HEK293 (cell line): ENCODE results near the gene PRR29.

Experiments
- CTCF ChIA-PET: fragments of 350-600 bp; formaldehyde crosslinking; extraction: SDS; loops from one replicate; lab custom pipeline; 2021; ENCODE audit warnings: antibody characterized with exemption; lab: Yijun Ruan, JAX
- POLR2A ChIA-PET: fragments of 300-600 bp; formaldehyde crosslinking; extraction: SDS; loops from one replicate; lab custom pipeline; 2020; ENCODE audit warnings: antibody characterized with exemption, inconsistent platforms; lab: Yijun Ruan, JAX
- H3K27ac ChIP-seq: fragments of 200-500 bp; sonication (Bioruptor generic); 2 replicates; pipeline ENCODE4 v1.5.1; 2014; ENCODE audit warnings: low read depth, low read length, control low read depth, inconsistent platforms; ENCODE audit errors: extremely low read depth
- H3K36me3 ChIP-seq, 2 experiments: fragments of 200-500 bp in 1 of 2; sonication (Bioruptor generic) in 1 of 2; 1 replicate in 1 of 2; 2 replicates in 1 of 2; pipeline ENCODE4 v1.5.1; 2014 to 2017; ENCODE audit warnings: inconsistent platforms in 2 of 2, low read length in 2 of 2; ENCODE audit not compliant: control insufficient read depth in 2 of 2, insufficient read depth in 1 of 2
- H3K4me1 ChIP-seq: fragments of 200-500 bp; sonication (Bioruptor generic); 2 replicates; pipeline ENCODE4 v1.5.1; 2014; ENCODE audit warnings: mild to moderate bottlenecking, low read length, inconsistent platforms; ENCODE audit not compliant: control insufficient read depth, insufficient read depth
- H3K4me3 ChIP-seq: 2 replicates; pipeline ENCODE4 v1.5.1; 2011; ENCODE audit warnings: low read depth, mild to moderate bottlenecking, control low read depth, low read length, moderate library complexity
- H3K9me3 ChIP-seq: fragments of 200-500 bp; sonication (Bioruptor generic); 2 replicates; pipeline ENCODE4 v1.5.1; 2014; ENCODE audit warnings: low read depth, low read length, inconsistent platforms; ENCODE audit not compliant: control insufficient read depth, insufficient read depth
- SALL2 ChIP-seq: fragments of 450-650 bp; formaldehyde crosslinking; IDR thresholded peaks from 2 replicates; pipeline ENCODE4 v1.5.0; 2017; ENCODE audit warnings: missing biosample characterization, mild to moderate bottlenecking, missing genetic modification characterization, borderline replicate concordance
- SP2 ChIP-seq: fragments of 450-650 bp; formaldehyde crosslinking; IDR thresholded peaks from 2 replicates; pipeline ENCODE4 v1.5.1; 2016; ENCODE audit warnings: missing biosample characterization, missing genetic modification characterization
- ZNF335 ChIP-seq: fragments of 450-650 bp; formaldehyde crosslinking; conservative IDR thresholded peaks from 2 replicates; pipeline ENCODE4 v1.5.1; 2016; ENCODE audit warnings: missing biosample characterization, missing genetic modification characterization
- ZNF341 ChIP-seq: fragments of 450-650 bp; formaldehyde crosslinking; IDR thresholded peaks from 2 replicates; pipeline ENCODE4; 2016; ENCODE audit warnings: low read depth, missing biosample characterization, missing genetic modification characterization
- ZNF350 ChIP-seq: fragments of 450-650 bp; formaldehyde crosslinking; IDR thresholded peaks from 2 replicates; pipeline ENCODE4 v1.5.0; 2017; ENCODE audit warnings: missing biosample characterization, mild to moderate bottlenecking, missing genetic modification characterization
- ZNF366 ChIP-seq: fragments of 450-650 bp; formaldehyde crosslinking; conservative IDR thresholded peaks from 2 replicates; pipeline ENCODE4 v1.5.1; 2016; ENCODE audit warnings: missing biosample characterization, missing genetic modification characterization
- ZNF394 ChIP-seq: fragments of 450-650 bp; formaldehyde crosslinking; IDR thresholded peaks from 2 replicates; pipeline ENCODE4 v1.5.1; 2016; ENCODE audit warnings: missing biosample characterization, missing genetic modification characterization, mild to moderate bottlenecking, moderate library complexity, borderline replicate concordance
- ZNF529 ChIP-seq: fragments of 450-650 bp; formaldehyde crosslinking; IDR thresholded peaks from 2 replicates; pipeline ENCODE4 v1.5.1; 2017; ENCODE audit warnings: missing genetic modification characterization, missing biosample characterization; ENCODE audit not compliant: insufficient replicate concordance
- ZNF654 ChIP-seq: fragments of 450-650 bp; formaldehyde crosslinking; IDR thresholded peaks from 2 replicates; pipeline ENCODE4 v1.5.1; 2016; ENCODE audit warnings: low read depth, missing biosample characterization, missing genetic modification characterization
- ZNF701 ChIP-seq: fragments of 450-650 bp; formaldehyde crosslinking; IDR thresholded peaks from 2 replicates; pipeline ENCODE4 v1.5.1; 2016; ENCODE audit warnings: missing biosample characterization, missing genetic modification characterization
- ZNF707 ChIP-seq: fragments of 450-650 bp; formaldehyde crosslinking; IDR thresholded peaks from 2 replicates; pipeline ENCODE4 v1.5.1; 2016; ENCODE audit warnings: missing biosample characterization, missing genetic modification characterization
- TF ChIP-seq, protein P1 (sequence below): fragments of 450-650 bp; formaldehyde crosslinking; IDR thresholded peaks from 2 replicates; pipeline ENCODE4 v1.5.1; 2016; ENCODE audit warnings: missing biosample characterization, missing genetic modification characterization
- TF ChIP-seq, protein P2 (sequence below): fragments of 450-650 bp; formaldehyde crosslinking; IDR thresholded peaks from 2 replicates; pipeline ENCODE4 v1.5.1; 2017; ENCODE audit warnings: missing biosample characterization, missing genetic modification characterization
- TF ChIP-seq, protein P3 (sequence below): fragments of 450-650 bp; formaldehyde crosslinking; IDR thresholded peaks from 2 replicates; pipeline ENCODE4 v1.5.1; 2016; ENCODE audit warnings: missing biosample characterization, missing genetic modification characterization
- TF ChIP-seq, protein P4 (sequence below): fragments of 450-650 bp; formaldehyde crosslinking; optimal IDR thresholded peaks from 2 replicates; pipeline ENCODE3; 2016; ENCODE audit warnings: missing biosample characterization, mild to moderate bottlenecking, missing genetic modification characterization
- TF ChIP-seq, protein P5 (sequence below): fragments of 450-650 bp; formaldehyde crosslinking; IDR thresholded peaks from 2 replicates; pipeline ENCODE4; 2016; ENCODE audit warnings: missing biosample characterization, missing genetic modification characterization

Gene PRR29

DNA sequence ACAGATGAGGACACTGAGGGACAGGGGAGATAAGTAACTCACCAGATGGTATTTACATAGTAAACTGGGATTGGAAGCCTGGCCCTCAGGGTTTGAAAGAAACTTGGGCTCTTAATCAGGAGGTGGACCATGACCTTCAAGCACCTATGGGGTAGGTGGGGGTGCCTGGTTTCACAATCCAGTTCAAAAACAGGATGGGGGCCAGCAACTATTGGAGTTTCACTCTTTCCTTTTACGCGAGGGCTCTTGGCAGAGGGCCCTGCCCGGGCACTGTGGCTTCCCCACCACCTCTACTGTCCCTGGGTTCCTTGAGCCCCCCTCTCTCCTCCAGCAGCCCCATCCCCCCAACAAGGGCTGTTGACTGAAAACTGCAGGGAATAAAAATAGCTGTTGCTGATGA, 11.3 kb upstream of the PRR29 start:
- no peaks in the 10 kb centered on the region for H3K9me3 ChIP-seq
- CTCF ChIA-PET = interaction anchor here (0.7 to 1.4 kb wide), 3 partner anchors 67 to 94 kb away, joined by 3 to 5 read pairs (median 3); no protein-coding TSS in a partner anchor

More for the DNA sequence above, 11.3 kb upstream of the PRR29 start:
- H3K4me1 ChIP-seq = no peaks in the 10 kb centered on the region
- POLR2A ChIA-PET = no interaction called here
- TF ChIP-seq, protein P1, sequence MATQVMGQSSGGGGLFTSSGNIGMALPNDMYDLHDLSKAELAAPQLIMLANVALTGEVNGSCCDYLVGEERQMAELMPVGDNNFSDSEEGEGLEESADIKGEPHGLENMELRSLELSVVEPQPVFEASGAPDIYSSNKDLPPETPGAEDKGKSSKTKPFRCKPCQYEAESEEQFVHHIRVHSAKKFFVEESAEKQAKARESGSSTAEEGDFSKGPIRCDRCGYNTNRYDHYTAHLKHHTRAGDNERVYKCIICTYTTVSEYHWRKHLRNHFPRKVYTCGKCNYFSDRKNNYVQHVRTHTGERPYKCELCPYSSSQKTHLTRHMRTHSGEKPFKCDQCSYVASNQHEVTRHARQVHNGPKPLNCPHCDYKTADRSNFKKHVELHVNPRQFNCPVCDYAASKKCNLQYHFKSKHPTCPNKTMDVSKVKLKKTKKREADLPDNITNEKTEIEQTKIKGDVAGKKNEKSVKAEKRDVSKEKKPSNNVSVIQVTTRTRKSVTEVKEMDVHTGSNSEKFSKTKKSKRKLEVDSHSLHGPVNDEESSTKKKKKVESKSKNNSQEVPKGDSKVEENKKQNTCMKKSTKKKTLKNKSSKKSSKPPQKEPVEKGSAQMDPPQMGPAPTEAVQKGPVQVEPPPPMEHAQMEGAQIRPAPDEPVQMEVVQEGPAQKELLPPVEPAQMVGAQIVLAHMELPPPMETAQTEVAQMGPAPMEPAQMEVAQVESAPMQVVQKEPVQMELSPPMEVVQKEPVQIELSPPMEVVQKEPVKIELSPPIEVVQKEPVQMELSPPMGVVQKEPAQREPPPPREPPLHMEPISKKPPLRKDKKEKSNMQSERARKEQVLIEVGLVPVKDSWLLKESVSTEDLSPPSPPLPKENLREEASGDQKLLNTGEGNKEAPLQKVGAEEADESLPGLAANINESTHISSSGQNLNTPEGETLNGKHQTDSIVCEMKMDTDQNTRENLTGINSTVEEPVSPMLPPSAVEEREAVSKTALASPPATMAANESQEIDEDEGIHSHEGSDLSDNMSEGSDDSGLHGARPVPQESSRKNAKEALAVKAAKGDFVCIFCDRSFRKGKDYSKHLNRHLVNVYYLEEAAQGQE (tag by site-specific recombination) = no peak
- TF ChIP-seq, protein P2, sequence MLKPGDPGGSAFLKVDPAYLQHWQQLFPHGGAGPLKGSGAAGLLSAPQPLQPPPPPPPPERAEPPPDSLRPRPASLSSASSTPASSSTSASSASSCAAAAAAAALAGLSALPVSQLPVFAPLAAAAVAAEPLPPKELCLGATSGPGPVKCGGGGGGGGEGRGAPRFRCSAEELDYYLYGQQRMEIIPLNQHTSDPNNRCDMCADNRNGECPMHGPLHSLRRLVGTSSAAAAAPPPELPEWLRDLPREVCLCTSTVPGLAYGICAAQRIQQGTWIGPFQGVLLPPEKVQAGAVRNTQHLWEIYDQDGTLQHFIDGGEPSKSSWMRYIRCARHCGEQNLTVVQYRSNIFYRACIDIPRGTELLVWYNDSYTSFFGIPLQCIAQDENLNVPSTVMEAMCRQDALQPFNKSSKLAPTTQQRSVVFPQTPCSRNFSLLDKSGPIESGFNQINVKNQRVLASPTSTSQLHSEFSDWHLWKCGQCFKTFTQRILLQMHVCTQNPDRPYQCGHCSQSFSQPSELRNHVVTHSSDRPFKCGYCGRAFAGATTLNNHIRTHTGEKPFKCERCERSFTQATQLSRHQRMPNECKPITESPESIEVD = no peak
- no peak for TF ChIP-seq ZNF701 (tag by site-specific recombination)
- no peak for TF ChIP-seq ZNF366 (tag by site-specific recombination)
- no peak for TF ChIP-seq SALL2 (tag by site-specific recombination)
- TF ChIP-seq ZNF394 = no peak
- no peak for TF ChIP-seq ZNF335 (tag by site-specific recombination)
- TF ChIP-seq SP2 (tag by site-specific recombination) = no peak
- no peak for TF ChIP-seq ZNF350 (tag by site-specific recombination)
- TF ChIP-seq, protein P3, sequence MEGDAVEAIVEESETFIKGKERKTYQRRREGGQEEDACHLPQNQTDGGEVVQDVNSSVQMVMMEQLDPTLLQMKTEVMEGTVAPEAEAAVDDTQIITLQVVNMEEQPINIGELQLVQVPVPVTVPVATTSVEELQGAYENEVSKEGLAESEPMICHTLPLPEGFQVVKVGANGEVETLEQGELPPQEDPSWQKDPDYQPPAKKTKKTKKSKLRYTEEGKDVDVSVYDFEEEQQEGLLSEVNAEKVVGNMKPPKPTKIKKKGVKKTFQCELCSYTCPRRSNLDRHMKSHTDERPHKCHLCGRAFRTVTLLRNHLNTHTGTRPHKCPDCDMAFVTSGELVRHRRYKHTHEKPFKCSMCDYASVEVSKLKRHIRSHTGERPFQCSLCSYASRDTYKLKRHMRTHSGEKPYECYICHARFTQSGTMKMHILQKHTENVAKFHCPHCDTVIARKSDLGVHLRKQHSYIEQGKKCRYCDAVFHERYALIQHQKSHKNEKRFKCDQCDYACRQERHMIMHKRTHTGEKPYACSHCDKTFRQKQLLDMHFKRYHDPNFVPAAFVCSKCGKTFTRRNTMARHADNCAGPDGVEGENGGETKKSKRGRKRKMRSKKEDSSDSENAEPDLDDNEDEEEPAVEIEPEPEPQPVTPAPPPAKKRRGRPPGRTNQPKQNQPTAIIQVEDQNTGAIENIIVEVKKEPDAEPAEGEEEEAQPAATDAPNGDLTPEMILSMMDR (tag by site-specific recombination) = no peak
- TF ChIP-seq ZNF654 = no peak
- no peak for TF ChIP-seq ZNF707 (tag by site-specific recombination)
- no peak for TF ChIP-seq ZNF529
- TF ChIP-seq, protein P4, sequence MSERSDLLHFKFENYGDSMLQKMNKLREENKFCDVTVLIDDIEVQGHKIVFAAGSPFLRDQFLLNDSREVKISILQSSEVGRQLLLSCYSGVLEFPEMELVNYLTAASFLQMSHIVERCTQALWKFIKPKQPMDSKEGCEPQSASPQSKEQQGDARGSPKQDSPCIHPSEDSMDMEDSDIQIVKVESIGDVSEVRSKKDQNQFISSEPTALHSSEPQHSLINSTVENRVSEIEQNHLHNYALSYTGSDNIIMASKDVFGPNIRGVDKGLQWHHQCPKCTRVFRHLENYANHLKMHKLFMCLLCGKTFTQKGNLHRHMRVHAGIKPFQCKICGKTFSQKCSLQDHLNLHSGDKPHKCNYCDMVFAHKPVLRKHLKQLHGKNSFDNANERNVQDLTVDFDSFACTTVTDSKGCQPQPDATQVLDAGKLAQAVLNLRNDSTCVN (tag by site-specific recombination) = no peak
- no peak for TF ChIP-seq ZNF341 (tag by site-specific recombination)
- TF ChIP-seq, protein P5, sequence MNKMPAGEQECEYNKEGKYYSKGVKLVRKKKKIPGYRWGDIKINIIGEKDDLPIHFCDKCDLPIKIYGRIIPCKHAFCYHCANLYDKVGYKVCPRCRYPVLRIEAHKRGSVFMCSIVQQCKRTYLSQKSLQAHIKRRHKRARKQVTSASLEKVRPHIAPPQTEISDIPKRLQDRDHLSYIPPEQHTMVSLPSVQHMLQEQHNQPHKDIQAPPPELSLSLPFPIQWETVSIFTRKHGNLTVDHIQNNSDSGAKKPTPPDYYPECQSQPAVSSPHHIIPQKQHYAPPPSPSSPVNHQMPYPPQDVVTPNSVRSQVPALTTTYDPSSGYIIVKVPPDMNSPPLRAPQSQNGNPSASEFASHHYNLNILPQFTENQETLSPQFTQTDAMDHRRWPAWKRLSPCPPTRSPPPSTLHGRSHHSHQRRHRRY (tag by site-specific recombination) = no peak
- H3K27ac ChIP-seq = no peak overlapping the region
- H3K4me3 ChIP-seq = no peak overlapping the region
- H3K36me3 ChIP-seq = no peaks in the 10 kb centered on the region
